Stimulated activated memory B cell treated with anti-CD40 and anti-IgM and Interleukin-4, amounts not matched to agents 10 μg/mL and 1 μg/mL and 100 μg/mL, for 72 hours (primary cell): ENCODE results near the gene ZNRF1.
"Not testable (repeated sequence)": the region's sequence is repeated elsewhere in the genome, so short reads cannot be mapped to it uniquely, and the experiment has no call there.

ENCODE experiments used
- ATAC-seq: fragments of 150-1000 bp; cut with Tn5 transposase; 2 replicates; pipeline ENCODE4 v1.10.0; 2021
- H3K27ac Mint-ChIP-seq: one replicate; pipeline ENCODE4 v1.8.0; 2022; ENCODE audit warnings: mild to moderate bottlenecking, mixed read lengths
- H3K27me3 Mint-ChIP-seq: one replicate; pipeline ENCODE4 v1.8.0; 2022; ENCODE audit warnings: mixed read lengths
- H3K36me3 Mint-ChIP-seq: one replicate; pipeline ENCODE4 v1.8.0; 2022; ENCODE audit warnings: mixed read lengths
- H3K4me1 Mint-ChIP-seq: one replicate; pipeline ENCODE4 v1.8.0; 2022; ENCODE audit warnings: mixed read lengths
- H3K4me3 Mint-ChIP-seq: one replicate; pipeline ENCODE4 v1.8.0; 2022; ENCODE audit warnings: mild to moderate bottlenecking, moderate library complexity, mixed read lengths
- H3K9me3 Mint-ChIP-seq: one replicate; pipeline ENCODE4 v1.8.0; 2022; ENCODE audit warnings: mixed read lengths

Gene ZNRF1

DNA sequence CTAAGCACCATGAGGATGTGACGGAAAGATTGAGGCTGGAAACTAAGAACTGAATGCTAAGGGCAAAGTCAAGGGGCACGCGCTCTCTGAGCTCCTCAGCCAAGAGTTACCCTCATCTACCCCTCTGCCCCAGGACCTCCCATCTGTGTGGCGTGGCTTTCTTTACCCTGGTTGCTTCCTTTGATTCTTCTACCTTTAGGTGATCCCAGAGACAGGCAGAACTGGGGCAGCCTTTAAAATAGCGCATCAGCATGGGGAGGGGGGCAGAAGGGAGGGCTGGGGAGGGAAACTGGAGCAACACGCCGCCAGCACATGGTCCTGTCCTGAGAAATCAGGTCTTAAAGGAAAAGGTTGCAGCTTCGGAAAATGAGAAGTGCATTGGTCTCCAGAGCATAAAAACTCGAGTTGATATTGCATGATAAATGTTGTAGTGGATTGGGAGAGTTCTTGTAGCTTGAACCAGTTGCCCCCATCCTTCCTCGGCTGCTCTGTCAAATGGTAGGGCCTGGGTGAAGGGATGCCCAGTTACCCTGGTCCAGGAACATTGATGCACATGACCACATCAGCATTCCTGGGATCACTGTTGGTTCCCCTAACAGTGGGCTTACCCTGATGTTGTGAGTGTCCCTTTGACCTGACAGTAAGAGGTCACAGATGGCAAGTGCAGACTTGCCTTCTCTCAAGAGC, 88.0 kb downstream of the ZNRF1 start:
- no peak overlapping the region for H3K27ac Mint-ChIP-seq
- peaks cover 5% of the 10 kb centered on the region for H3K36me3 Mint-ChIP-seq
- no peak overlapping the region for H3K4me3 Mint-ChIP-seq
- H3K27me3 Mint-ChIP-seq = peaks cover 10% of the 10 kb centered on the region
- H3K4me1 Mint-ChIP-seq = peaks cover 7% of the 10 kb centered on the region
- H3K9me3 Mint-ChIP-seq = no peaks in the 10 kb centered on the region
- ATAC-seq = no peak

DNA sequence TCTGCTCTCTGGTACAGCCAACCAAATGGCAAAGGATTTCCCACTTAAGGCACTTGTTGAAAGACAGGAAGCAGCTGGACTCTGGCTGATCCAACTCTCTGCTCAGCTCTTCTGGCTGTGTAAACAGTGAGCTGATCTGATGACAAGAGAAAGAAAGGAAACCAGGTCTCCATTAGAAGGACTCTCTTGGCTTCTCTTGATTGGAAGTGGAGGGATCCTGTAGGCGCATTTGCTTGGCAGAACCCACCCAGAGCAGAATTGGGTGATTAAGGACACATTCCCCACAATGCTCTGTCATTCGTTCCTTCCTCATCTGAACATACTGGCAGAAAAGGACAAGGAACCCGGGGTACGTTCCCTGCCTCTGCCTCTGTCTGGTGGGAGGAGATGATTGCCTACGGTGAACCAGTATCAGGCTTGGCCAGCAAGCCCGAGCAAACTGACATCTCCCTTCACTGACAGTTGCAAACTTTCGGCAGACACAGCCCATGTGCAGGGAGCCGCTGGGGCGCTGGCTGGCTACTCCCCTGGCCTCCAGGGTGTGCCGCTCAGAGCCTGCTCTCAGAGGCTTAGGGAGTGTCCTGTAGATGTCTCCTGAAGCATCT, 88.7 kb downstream of the ZNRF1 start:
- peaks cover under 1% of the 10 kb centered on the region for H3K4me1 Mint-ChIP-seq
- H3K4me3 Mint-ChIP-seq = no peak overlapping the region
- no peak overlapping the region for H3K27ac Mint-ChIP-seq
- no peak for ATAC-seq
- no peaks in the 10 kb centered on the region for H3K9me3 Mint-ChIP-seq
- peaks cover 5% of the 10 kb centered on the region for H3K36me3 Mint-ChIP-seq
- peaks cover 4% of the 10 kb centered on the region for H3K27me3 Mint-ChIP-seq

DNA sequence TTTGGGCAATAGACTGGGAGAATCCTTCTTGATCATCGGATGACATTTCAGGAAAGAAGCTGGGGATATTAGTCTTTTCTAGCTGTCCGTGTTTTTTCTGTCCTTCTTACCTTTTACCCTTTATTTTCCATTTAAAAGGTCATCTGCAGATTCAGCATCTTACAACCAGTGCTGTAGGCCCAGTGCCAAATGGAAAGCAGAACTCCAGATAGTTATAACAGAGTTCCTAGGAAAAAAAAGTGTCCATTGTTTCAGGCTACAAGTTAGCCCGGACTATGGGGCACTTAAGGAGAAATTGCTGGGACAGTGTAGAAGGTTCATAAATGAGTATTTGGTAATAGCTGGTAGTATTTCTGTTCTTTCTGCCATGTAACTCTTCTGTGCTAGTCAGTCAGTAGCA, 89.4 kb downstream of the ZNRF1 start:
- Mint-ChIP-seq H3K27ac (no peak overlapping the region), H3K9me3 (no peaks in the 10 kb centered on the region), H3K4me3 (no peak overlapping the region), H3K36me3 (peaks cover 5% of the 10 kb centered on the region), H3K4me1 (no peaks in the 10 kb centered on the region), H3K27me3 (no peaks in the 10 kb centered on the region)
- no peak for ATAC-seq

DNA sequence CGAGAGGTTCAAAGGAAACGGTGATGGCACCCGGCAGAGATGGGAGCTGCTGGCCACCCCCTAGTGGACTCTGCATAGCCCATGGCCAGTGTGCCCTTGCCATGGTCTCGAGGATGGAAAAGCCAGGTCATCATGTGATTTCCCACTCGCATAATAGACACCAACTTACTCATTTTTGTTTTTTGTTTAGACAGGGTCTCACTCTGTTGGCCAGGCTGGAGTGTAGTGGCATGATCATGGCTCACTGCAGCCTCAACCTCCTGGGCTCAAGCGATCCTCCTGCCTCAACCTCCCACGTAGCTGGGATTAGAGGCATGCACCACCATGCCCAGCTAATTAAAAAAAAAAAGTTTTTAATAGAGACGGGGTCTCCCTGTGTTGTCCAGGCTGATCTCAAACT, 90.1 kb downstream of the ZNRF1 start:
- peaks cover 5% of the 10 kb centered on the region for H3K36me3 Mint-ChIP-seq
- no peak overlapping the region for H3K4me3 Mint-ChIP-seq
- ATAC-seq = no peak
- no peaks in the 10 kb centered on the region for H3K4me1 Mint-ChIP-seq
- no peaks in the 10 kb centered on the region for H3K9me3 Mint-ChIP-seq
- H3K27me3 Mint-ChIP-seq = no peaks in the 10 kb centered on the region
- H3K27ac Mint-ChIP-seq = no peak overlapping the region

DNA sequence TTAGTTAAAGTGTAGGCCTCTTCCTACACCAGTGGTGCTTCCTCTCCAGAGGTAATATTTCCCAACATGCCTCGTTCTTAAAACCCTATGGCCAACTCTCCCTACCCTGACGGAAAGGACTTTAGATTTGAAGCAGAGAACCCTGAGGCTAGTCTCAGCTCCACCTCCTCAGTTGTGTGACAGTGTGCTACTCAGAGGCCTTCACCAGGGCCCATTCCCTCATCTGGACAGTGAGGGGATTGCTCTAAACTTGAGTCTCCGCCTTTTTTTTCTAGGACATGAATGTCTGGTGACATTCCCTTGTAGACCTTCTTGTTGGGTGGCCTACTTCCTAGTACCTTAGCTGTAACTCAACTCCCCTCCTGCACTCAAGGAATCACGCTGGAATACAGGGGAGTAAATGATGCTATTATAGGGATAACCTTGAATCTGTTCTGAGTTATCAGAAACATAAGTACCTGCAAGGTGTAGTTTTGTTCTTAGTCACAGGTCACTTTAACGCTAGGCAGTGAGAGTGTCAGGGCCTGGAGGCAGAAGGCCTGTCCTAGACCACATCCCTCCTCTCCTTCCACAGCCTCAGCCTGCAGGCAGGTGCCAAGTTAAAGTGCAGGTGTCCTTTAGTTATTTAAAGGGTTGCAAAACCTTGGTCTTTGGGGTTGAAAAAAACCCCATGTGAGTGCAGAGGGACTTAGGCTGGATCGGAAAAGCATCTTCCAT, 90.8 kb downstream of the ZNRF1 start:
- no peak overlapping the region for H3K27ac Mint-ChIP-seq
- H3K27me3 Mint-ChIP-seq = no peaks in the 10 kb centered on the region
- no peaks in the 10 kb centered on the region for H3K4me1 Mint-ChIP-seq
- ATAC-seq = no peak
- no peak overlapping the region for H3K4me3 Mint-ChIP-seq
- H3K36me3 Mint-ChIP-seq = peaks cover 5% of the 10 kb centered on the region
- no peaks in the 10 kb centered on the region for H3K9me3 Mint-ChIP-seq

DNA sequence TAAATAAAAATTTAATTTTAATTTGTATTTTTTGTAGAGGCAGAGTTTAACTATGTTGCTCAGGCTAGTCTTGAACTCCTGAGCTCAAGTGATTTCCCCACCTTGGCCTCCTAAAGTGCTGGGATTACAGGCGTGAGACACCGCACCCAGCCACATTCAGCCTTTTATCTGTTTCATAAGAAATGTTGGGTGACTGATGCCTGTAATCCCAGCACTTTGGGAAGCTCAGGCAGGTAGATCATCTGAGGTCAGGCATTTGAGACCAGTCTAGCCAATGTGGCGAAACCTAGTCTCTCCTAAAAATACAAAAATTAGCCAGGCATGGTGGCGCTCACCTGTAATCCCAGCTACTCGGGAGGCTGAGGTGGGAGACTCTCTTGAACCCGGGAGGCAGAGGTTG, 92.1 kb downstream of the ZNRF1 start:
- not testable (repeated sequence) for ATAC-seq, H3K27ac Mint-ChIP-seq, H3K4me3 Mint-ChIP-seq, H3K27me3 Mint-ChIP-seq, H3K36me3 Mint-ChIP-seq, H3K4me1 Mint-ChIP-seq, H3K9me3 Mint-ChIP-seq

DNA sequence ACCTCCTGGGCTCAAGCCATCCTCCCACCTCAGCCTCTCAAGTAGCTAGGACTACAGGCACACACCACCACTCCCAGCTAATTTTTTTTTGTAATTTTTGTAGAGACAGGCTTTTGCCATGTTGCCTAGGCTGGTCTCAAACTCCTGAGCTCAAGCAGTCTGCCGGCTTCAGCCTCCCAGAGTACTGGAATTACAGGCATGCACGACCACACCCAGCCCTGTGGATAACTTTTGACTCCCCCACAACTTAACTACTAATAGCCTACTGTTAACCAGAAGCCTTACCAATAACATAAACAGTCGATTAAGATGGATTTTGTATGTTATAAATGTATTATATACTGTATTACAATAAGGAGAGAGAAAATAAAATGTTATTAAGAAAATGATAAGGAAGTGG, 92.8 kb downstream of the ZNRF1 start:
- H3K27me3 Mint-ChIP-seq, ATAC-seq, H3K4me3 Mint-ChIP-seq, H3K27ac Mint-ChIP-seq, H3K36me3 Mint-ChIP-seq, H3K9me3 Mint-ChIP-seq, H3K4me1 Mint-ChIP-seq: not testable (repeated sequence)

DNA sequence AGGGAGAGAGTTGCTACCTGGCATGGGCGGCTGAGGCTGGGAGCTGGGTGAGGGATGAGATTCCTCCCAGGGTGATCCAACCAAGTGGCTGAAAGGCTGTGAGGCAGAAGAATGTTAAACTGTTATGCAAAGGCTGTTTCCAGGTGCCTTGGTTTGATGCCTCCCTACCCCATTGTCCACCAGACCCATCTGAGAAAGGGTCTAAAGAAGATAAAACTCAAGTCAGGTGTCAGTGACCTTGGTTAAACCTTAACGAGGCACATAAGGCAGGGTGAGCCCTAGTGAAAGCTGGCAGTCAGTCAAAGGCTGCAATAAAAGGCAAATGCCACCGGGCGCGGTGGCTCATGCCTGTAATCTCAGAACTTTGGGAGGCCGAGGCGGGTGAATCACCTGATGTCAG, 94.0 kb downstream of the ZNRF1 start:
- Mint-ChIP-seq H3K9me3 (no peaks in the 10 kb centered on the region), H3K36me3 (no peaks in the 10 kb centered on the region), H3K27ac (no peak overlapping the region), H3K4me1 (peaks cover 6% of the 10 kb centered on the region), H3K4me3 (no peak overlapping the region), H3K27me3 (no peaks in the 10 kb centered on the region)
- no peak for ATAC-seq

DNA sequence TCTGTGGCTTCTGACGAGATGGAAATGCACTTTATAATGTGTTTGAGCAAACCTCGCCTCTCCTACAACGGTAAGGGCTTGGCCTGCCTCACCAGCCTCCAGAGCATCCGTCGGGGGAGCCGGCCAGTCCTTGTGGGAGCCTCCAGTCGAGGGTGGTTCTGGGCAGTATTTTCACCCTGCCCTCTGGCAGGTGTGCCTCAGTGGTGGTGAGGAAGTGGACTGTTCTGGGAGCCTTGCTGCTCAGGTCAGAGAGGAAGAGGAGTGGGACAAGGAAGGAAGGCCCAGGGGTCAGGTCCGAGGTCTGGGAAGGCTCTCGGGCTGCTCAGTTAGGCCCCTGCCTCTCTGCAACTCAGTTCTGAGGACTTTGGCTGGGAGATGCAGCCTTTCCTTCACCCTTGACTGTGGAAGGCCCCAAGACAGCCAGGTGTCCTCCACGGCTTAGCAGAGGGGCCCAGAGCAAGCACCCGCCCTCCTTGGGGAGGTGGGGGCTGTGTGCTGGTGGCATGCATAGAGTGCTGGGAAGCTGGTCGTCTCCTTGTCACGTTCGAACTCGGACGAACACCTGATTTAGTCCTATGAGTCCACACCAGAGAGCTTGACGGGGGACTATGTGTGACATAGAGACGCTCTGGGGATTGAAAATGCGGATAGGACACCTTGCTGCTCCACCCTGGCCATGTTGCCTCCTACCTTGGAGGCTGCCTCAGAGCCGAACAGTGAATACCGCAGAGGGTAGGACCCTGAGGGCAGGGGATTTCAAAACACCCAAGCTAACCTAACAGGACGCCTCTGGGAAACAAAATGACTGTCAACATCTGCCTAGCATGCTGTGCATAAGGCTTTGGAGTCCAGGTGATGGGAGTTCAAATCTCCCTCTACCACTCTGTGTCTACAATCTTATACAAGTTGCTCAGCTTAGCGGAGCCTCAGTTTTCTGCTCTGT, 95.0 kb downstream of the ZNRF1 start:
- Mint-ChIP-seq H3K27ac (no peak overlapping the region), H3K9me3 (no peaks in the 10 kb centered on the region), H3K4me1 (peaks cover 10% of the 10 kb centered on the region), H3K36me3 (no peaks in the 10 kb centered on the region), H3K4me3 (no peak overlapping the region), H3K27me3 (no peaks in the 10 kb centered on the region)
- no peak for ATAC-seq

DNA sequence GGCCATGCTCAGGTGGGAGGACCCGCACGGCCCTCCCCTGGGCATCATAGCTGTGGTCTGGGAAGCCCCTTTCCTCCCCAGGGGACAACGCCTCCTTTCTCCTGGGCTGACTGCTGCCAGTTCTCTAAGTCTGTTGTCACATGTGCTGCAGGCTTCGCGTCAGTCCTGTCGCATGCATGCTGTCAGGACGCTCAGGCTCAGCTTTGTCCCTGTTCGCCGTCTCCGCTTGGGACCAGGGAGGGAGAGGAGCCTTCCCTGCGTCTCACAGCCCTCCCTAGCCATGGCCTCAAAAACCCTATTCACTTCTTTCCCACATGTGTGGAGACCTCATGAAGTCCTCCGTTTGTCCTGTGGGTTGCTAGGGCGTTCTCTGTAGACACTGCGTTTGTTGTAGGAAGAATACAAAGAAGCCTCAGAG, 96.4 kb downstream of the ZNRF1 start:
- no peaks in the 10 kb centered on the region for H3K27me3 Mint-ChIP-seq
- ATAC-seq = no peak
- H3K36me3 Mint-ChIP-seq = no peaks in the 10 kb centered on the region
- no peaks in the 10 kb centered on the region for H3K9me3 Mint-ChIP-seq
- peaks cover 23% of the 10 kb centered on the region for H3K4me1 Mint-ChIP-seq
- no peak overlapping the region for H3K4me3 Mint-ChIP-seq
- H3K27ac Mint-ChIP-seq = no peak overlapping the region

DNA sequence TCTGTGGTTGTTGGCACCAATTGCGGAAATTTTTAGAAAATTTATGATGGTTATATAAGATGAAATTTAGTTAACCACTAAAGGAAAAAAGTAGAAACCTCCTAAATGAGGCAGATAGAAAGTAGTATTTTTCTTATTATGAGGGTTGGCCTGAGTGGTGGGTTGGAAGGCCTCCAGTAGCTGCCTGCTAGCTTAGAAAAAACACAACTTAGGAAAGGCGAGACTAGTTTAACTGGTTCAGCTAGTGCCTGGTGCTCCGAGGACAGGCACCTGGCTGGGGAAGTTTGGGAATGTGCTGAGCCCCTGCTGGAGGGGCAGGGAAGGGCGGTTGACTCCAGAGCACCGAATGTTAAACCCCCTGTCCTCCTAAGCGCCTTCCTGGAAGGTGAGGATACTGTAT, 97.8 kb downstream of the ZNRF1 start:
- no peak overlapping the region for H3K4me3 Mint-ChIP-seq
- no peaks in the 10 kb centered on the region for H3K9me3 Mint-ChIP-seq
- H3K27ac Mint-ChIP-seq = no peak overlapping the region
- H3K4me1 Mint-ChIP-seq = peaks cover 25% of the 10 kb centered on the region
- H3K36me3 Mint-ChIP-seq = no peaks in the 10 kb centered on the region
- ATAC-seq = no peak
- H3K27me3 Mint-ChIP-seq = no peaks in the 10 kb centered on the region

DNA sequence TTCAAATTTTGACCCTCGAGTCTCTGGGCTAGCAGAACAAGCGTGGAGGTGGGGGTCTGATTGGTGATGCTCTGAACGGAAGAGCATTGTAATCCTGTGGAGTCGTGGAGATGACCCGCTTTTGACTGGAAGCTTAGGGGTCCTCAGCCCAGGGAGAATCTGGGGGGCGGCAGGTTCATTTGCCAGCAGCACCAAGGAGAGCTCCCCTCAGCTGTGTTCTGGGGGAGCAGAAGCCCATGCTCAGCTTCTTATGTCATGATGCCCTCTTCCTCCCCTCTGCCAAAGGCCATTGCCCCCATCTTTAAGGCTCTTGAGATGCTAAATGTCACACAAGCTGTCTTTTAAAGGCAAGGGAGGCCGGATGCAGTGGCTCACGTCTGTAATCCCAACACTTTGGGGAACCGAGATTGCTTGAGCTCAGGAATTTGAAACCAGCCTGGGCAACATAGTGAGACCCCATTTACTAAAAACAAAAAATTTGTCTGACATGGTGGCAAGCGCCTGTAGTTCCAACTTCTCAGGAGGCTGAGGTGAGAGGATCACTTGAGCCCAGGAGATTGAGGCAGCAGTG, 98.5 kb downstream of the ZNRF1 start:
- H3K27me3 Mint-ChIP-seq = peaks cover 6% of the 10 kb centered on the region
- H3K27ac Mint-ChIP-seq = no peak overlapping the region
- peaks cover 25% of the 10 kb centered on the region for H3K4me1 Mint-ChIP-seq
- ATAC-seq = no peak
- no peaks in the 10 kb centered on the region for H3K36me3 Mint-ChIP-seq
- H3K4me3 Mint-ChIP-seq = no peak overlapping the region
- no peaks in the 10 kb centered on the region for H3K9me3 Mint-ChIP-seq

DNA sequence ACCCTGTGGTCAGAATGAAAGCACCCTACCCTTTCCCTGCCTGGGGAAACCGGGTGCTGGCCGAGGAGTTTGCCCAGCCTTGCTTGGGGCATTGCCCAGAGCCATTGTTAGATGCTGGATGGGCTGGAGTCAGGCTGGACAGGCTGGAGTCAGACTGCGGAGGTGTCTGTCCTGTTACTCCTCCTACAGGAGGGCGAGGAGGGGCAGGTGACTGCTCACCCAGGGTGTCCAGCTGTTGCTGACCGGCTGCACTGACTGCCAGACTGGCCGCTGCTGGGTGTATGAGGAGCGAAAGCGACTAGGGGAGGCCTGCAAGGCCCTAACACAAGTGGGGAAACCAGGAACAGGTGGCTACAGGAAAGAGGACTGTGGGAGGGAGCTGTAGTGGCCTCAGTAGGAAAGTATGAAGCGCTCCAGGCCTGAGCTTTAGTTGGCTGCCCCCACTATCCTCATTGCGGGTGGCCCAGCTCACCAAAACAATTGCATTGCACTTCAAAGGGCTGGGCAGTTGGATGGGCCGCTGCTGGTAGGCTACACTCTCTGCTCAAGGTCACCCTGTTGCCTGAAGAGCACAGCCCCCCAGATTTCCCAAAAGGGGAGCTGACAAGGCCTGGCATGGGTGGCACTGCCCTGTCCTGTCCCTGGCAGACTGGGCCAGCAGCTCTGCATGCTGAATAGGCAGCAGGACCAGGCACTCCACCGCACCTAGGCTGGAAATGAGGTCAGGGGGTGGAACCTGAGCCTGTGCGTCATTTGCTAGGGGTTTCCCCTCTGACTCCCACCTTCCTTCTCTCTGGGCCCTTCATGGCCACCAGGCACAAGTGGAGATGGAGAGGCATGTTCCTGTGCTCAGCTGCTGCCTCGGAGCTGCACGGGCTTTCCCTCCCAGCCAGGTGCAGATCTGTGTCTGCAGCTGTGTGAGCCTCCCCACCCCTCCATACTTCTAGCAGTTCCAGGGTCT, 99.4 kb downstream of the ZNRF1 start:
- Mint-ChIP-seq H3K4me1 (peaks cover 25% of the 10 kb centered on the region), H3K4me3 (no peak overlapping the region), H3K27ac (no peak overlapping the region), H3K36me3 (no peaks in the 10 kb centered on the region), H3K27me3 (peaks cover 15% of the 10 kb centered on the region), H3K9me3 (no peaks in the 10 kb centered on the region)
- ATAC-seq = peak; percentile 72

DNA sequence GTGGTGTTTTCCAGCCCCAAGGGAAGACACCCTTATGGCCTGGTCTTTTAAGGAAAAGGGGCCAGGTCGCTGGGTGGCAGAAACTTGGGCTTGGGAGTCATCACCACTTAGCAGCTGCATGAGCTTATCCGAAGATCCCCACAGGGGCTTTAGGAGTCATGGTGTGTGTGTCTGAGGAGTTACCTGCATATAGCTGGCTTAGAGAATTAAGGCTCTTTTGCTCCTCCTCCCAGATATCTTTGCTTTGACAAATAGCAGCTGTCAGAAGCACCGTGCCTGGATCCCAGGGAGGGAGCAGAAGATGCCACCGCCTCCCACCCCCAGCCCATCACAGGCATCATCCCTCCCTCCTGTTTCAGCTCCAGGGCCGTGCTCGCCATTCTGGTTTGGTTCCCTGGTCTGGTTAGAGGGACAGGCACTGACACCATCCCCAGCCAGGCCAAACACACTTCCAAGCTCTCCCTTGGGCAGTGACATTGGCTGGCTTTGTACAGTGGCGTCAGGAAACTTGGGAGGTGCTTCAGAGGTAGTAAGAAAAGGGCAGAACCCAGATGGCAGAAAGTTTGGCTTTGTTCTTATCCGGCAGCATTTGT, 100.3 kb downstream of the ZNRF1 start:
- no peak overlapping the region for H3K4me3 Mint-ChIP-seq
- H3K27me3 Mint-ChIP-seq = peaks cover 20% of the 10 kb centered on the region
- H3K4me1 Mint-ChIP-seq = peaks cover 25% of the 10 kb centered on the region
- H3K9me3 Mint-ChIP-seq = peaks cover 2% of the 10 kb centered on the region
- ATAC-seq = no peak
- no peak overlapping the region for H3K27ac Mint-ChIP-seq
- no peaks in the 10 kb centered on the region for H3K36me3 Mint-ChIP-seq
